SK-N-MC (cell line): ENCODE measurements around the gene TIMP3.

Experiments
- EZH2 ChIP-seq: fragments of 200-600 bp; sonication (generic); IDR thresholded peaks from one replicate; pipeline ENCODE4 v1.6.1; 2017; ENCODE audit warnings: antibody characterized with exemption
- POLR2AphosphoS5 ChIP-seq: IDR thresholded peaks from 2 replicates; pipeline ENCODE4 v1.6.1; 2012; ENCODE audit warnings: mild to moderate bottlenecking, low read depth, low read length, borderline replicate concordance

DNA sequence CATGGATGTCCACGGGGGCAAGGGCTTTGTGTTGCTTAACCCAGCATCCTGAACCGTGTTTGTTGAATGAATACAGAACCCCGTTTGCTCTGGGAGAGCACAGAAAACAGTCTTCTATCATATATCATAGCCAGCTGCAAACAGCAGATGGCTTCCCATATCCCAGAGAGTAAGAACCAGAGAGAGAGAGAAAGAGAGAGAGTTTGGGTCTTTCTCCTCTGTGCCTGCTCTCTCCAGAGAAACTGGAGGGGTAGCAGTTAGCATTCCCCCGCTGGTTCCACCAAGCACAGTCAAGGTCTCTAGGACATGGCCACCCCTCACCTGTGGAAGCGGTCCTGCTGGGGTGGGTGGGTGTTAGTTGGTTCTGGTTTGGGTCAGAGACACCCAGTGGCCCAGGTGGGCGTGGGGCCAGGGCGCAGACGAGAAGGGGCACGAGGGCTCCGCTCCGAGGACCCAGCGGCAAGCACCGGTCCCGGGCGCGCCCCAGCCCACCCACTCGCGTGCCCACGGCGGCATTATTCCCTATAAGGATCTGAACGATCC is 440 bp upstream of the TIMP3 start:
- no peak for TF ChIP-seq POLR2AphosphoS5
- TF ChIP-seq EZH2 = no peak
